Measurements from ENCODE around the gene KIF4A. TPM values are rescaled to one million over a fixed set of nuclear protein-coding genes. Genes with fewer than 3 reads are reported as not detected.
"Not testable (repeated sequence)": the region's sequence is repeated elsewhere in the genome, so short reads cannot be mapped to it uniquely, and the experiment has no call there.

KIF4A gene
- total RNA-seq, 3 donors from 2014 or later (not counting 1 experiment from before 2014, with no cell fraction given) = 0.53 to 1.3 (median 0.79) TPM

DNA sequence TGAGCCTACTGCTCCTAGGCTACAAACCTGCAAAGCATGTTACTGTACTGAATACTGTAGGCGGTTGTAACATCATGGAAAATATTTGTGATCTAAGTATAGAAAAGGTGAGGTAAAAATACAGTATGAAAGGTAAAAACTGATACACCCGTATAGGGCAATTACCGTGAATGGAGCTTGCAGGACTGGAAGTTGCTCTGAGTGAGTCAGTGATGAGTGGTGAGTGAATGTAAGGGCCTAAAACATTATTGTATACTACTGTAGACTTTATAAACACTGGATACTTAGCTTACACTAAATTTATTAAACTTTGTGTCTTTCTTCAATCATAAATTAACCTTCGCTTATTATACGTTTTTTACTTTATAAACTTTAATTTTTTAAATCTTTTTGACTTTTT lies 3.7 kb downstream of the KIF4A start:
- no peaks in the 10 kb centered on the region for H3K36me3 ChIP-seq (ENCODE audit: control insufficient read depth, insufficient read depth, low read length)
- H3K4me1 Mint-ChIP-seq = peaks cover 0 to 6% of the 10 kb centered on the region in 2 donors
- no peaks in the 10 kb centered on the region for H3K27me3 Mint-ChIP-seq (ENCODE audit: low read depth in 2 of 2)
- ATAC-seq (no peak), DNase-seq (no peak)
- no peaks in the 10 kb centered on the region for H3K27me3 ChIP-seq (ENCODE audit: control insufficient read depth, insufficient read depth, low read length)
- no peak overlapping the region for H3K27ac Mint-ChIP-seq
- no peaks in the 10 kb centered on the region for H3K9me3 ChIP-seq (ENCODE audit: control insufficient read depth, insufficient read depth, low read length)
- intact Hi-C loops (cut with micrococcal nuclease) = no loop called here
- no peaks in the 10 kb centered on the region for H3K36me3 Mint-ChIP-seq
- H3K4me3 ChIP-seq (ENCODE audit: low read length) = no peak overlapping the region
- H3K27ac ChIP-seq (ENCODE audit: low read length) = no peak overlapping the region
- no peak overlapping the region for H3K4me3 Mint-ChIP-seq
- 100% methylated on average over 2 of the region's 5 CpGs for WGBS (ENCODE audit: insufficient coverage)
- no peak for TF ChIP-seq CTCF (IDR thresholded peaks at IDR 0.05)
- no peaks in the 10 kb centered on the region for H3K9me3 Mint-ChIP-seq
- H3K4me1 ChIP-seq (ENCODE audit: control insufficient read depth, insufficient read depth, low read length) = peaks cover 16% of the 10 kb centered on the region

DNA sequence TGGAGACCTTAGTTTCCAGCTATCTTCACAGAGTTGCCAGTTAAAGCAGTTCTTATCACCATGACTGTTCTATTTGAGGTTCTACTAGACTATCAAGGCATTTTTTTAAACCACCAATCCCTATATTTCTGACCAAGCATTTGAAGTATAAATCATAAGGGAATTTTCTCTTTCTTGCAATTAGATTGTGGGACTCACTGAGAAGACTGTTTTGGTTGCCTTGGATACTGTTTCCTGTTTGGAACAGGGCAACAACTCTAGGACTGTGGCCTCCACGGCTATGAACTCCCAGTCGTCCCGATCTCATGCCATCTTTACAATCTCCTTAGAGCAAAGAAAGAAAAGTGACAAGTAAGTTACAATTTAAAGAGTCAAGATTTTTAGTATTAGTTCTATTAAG lies 11.8 kb downstream of the KIF4A start:
- Histone ChIP-seq H3K27ac (ENCODE audit: low read length) (no peak overlapping the region), H3K36me3 (ENCODE audit: control insufficient read depth, insufficient read depth, low read length) (no peaks in the 10 kb centered on the region), H3K9me3 (ENCODE audit: control insufficient read depth, insufficient read depth, low read length) (no peaks in the 10 kb centered on the region), H3K27me3 (ENCODE audit: control insufficient read depth, insufficient read depth, low read length) (no peaks in the 10 kb centered on the region), H3K4me1 (ENCODE audit: control insufficient read depth, insufficient read depth, low read length) (no peaks in the 10 kb centered on the region), H3K4me3 (ENCODE audit: low read length) (no peak overlapping the region)
- no peak for TF ChIP-seq CTCF (IDR thresholded peaks at IDR 0.05)
- no peaks in the 10 kb centered on the region for H3K4me1 Mint-ChIP-seq
- WGBS (ENCODE audit: insufficient coverage) = no CpG with 5 or more reads among the region's 3 CpGs
- no peak overlapping the region for H3K27ac Mint-ChIP-seq
- H3K27me3 Mint-ChIP-seq (ENCODE audit: low read depth in 2 of 2) = no peaks in the 10 kb centered on the region
- ATAC-seq = no peak
- no peaks in the 10 kb centered on the region for H3K9me3 Mint-ChIP-seq
- H3K36me3 Mint-ChIP-seq = no peaks in the 10 kb centered on the region
- no peak overlapping the region for H3K4me3 Mint-ChIP-seq
- no peak for DNase-seq
- intact Hi-C loops (cut with micrococcal nuclease) = no loop called here

DNA sequence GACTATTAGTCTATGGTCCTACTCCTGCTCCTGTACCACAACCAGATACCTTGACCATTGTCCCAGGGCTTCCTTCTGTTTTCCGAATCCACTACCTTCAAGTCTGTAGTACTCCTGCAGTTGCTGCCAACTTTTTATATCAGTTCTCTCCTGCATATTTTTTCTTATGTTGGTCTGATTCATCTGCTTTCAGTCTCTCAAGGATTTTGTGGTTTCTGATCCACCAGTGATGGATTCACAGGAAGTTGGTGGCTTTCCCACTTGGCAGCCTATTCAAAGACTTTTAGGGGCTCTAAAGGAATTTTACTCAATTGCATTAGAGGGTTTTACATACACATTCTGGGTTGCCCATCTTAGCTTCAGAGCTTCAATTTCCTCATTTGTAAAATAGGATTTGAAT lies 23.6 kb downstream of the KIF4A start:
- Mint-ChIP-seq H3K4me3 (no peak overlapping the region), H3K36me3 (no peaks in the 10 kb centered on the region), H3K27me3 (ENCODE audit: low read depth in 2 of 2) (no peaks in the 10 kb centered on the region), H3K27ac (no peak overlapping the region), H3K9me3 (no peaks in the 10 kb centered on the region), H3K4me1 (no peaks in the 10 kb centered on the region)
- Histone ChIP-seq H3K36me3 (ENCODE audit: control insufficient read depth, insufficient read depth, low read length) (no peaks in the 10 kb centered on the region), H3K27ac (ENCODE audit: low read length) (no peak overlapping the region), H3K27me3 (ENCODE audit: control insufficient read depth, insufficient read depth, low read length) (no peaks in the 10 kb centered on the region), H3K4me3 (ENCODE audit: low read length) (no peak overlapping the region), H3K9me3 (ENCODE audit: control insufficient read depth, insufficient read depth, low read length) (no peaks in the 10 kb centered on the region), H3K4me1 (ENCODE audit: control insufficient read depth, insufficient read depth, low read length) (no peaks in the 10 kb centered on the region)
- DNase-seq (no peak), ATAC-seq (no peak)
- intact Hi-C loops (cut with micrococcal nuclease) = no loop called here
- WGBS (ENCODE audit: insufficient coverage) = 85% methylated on average over 1 of the region's 1 CpG
- TF ChIP-seq CTCF (IDR thresholded peaks at IDR 0.05) = no peak

DNA sequence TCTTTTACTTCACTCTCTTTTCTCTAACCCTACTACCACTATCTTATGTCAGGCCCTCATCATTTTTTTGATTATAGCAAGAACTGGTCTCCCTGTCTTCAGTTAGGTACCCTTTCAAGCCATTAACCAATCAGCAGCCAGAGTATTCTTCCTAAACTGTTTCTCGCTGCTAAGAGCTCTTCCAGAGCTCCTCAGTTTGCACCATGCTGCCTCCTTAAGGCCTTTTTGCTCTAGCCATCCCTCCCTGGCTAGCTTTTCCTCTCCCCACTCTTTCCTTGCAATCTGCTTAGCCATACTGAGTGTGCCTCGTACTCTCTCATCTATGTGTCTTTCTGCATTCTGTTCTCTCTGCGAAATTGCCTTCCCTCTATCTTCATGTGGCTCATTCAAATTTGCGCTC lies 32.9 kb downstream of the KIF4A start:
- no peaks in the 10 kb centered on the region for H3K4me1 Mint-ChIP-seq
- Histone ChIP-seq H3K36me3 (ENCODE audit: control insufficient read depth, insufficient read depth, low read length) (no peaks in the 10 kb centered on the region), H3K4me3 (ENCODE audit: low read length) (no peak overlapping the region), H3K4me1 (ENCODE audit: control insufficient read depth, insufficient read depth, low read length) (no peaks in the 10 kb centered on the region), H3K27me3 (ENCODE audit: control insufficient read depth, insufficient read depth, low read length) (no peaks in the 10 kb centered on the region), H3K27ac (ENCODE audit: low read length) (no peak overlapping the region), H3K9me3 (ENCODE audit: control insufficient read depth, insufficient read depth, low read length) (no peaks in the 10 kb centered on the region)
- WGBS (ENCODE audit: insufficient coverage) = 100% methylated on average over 4 of the region's 4 CpGs
- DNase-seq (no peak), ATAC-seq (no peak)
- no peak overlapping the region for H3K27ac Mint-ChIP-seq
- H3K27me3 Mint-ChIP-seq (ENCODE audit: low read depth in 2 of 2) = peaks cover 0 to 13% of the 10 kb centered on the region in 2 donors
- no peak for TF ChIP-seq CTCF (IDR thresholded peaks at IDR 0.05)
- H3K9me3 Mint-ChIP-seq = no peaks in the 10 kb centered on the region
- no peaks in the 10 kb centered on the region for H3K36me3 Mint-ChIP-seq
- intact Hi-C loops (cut with micrococcal nuclease) = no loop called here
- no peak overlapping the region for H3K4me3 Mint-ChIP-seq

GRCh38 chrX:70323628-70324027 lies 33.7 kb downstream of the KIF4A start:
- H3K4me1 Mint-ChIP-seq; H3K27me3 ChIP-seq (ENCODE audit: control insufficient read depth, insufficient read depth, low read length); H3K4me3 Mint-ChIP-seq; ATAC-seq; H3K9me3 ChIP-seq (ENCODE audit: control insufficient read depth, insufficient read depth, low read length); H3K36me3 Mint-ChIP-seq; DNase-seq; H3K4me3 ChIP-seq (ENCODE audit: low read length); H3K27ac ChIP-seq (ENCODE audit: low read length); H3K36me3 ChIP-seq (ENCODE audit: control insufficient read depth, insufficient read depth, low read length); H3K27ac Mint-ChIP-seq; H3K9me3 Mint-ChIP-seq; H3K4me1 ChIP-seq (ENCODE audit: control insufficient read depth, insufficient read depth, low read length); intact Hi-C loops (cut with micrococcal nuclease): not testable (repeated sequence)
- WGBS (ENCODE audit: insufficient coverage) = 100% methylated on average over 5 of the region's 6 CpGs
- H3K27me3 Mint-ChIP-seq (ENCODE audit: low read depth in 2 of 2) = peaks cover 0 to 13% of the 10 kb centered on the region in 2 donors

Measured in natural killer cell (primary cell).